Activated T-cell treated with anti-CD3 and anti-CD28 coated beads for 1 hour (primary cell): Measurements from ENCODE around the gene SPAG6.
A peak's percentile ranks its signal among the peaks of the same experiment; 100 is the strongest.
"Not testable (repeated sequence)": the region's sequence is repeated elsewhere in the genome, so short reads cannot be mapped to it uniquely, and the experiment has no call there.

Experiments used
- DNase-seq: peaks from one replicate; pipeline ENCODE4 v3.0.0-alpha.2; 2020; ENCODE audit warnings: low read depth

Gene SPAG6

DNA sequence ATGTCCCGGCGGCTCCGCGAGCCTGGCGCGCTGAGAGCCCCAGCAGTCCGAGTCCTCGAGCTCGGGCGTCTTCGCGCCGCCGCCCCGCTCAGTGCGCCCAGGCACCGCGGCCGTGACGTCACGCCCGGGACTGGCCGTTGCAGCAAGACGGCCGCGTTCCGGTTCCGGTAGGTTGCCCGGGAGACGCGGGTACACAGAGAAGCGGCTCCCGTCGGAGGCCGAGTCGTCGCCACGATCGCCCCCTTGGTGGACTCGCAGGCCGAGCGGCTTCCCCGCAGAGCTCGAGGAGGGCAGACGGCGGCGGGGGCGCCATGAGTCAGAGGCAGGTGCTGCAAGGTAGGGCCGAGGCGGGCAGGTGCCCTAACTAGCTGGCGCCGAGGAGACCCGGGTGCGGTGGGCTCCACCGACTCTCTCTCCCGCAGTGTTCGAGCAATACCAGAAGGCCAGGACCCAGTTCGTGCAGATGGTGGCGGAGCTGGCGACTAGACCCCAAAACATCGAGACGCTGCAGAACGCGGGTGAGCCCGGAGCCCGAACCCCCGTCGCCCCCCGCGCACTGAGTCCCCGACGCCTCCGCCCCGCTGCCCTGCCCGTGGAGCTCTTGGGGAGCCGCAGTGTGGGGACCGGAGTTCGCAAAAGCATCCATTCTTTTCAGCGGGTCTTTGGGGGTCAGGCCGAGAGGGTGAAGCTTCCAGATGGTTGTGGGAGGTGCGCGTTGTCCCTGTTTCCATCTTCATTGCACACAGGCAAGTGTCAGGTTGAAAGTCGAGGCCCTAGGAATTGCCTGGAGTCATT, at the start of gene SPAG6:
TSS of gene SPAG6 (plus strand) at position 196 of the 795 bp plus-strand sequence. CDS start at position 312, 116 bp downstream.
- no peak for DNase-seq

DNA sequence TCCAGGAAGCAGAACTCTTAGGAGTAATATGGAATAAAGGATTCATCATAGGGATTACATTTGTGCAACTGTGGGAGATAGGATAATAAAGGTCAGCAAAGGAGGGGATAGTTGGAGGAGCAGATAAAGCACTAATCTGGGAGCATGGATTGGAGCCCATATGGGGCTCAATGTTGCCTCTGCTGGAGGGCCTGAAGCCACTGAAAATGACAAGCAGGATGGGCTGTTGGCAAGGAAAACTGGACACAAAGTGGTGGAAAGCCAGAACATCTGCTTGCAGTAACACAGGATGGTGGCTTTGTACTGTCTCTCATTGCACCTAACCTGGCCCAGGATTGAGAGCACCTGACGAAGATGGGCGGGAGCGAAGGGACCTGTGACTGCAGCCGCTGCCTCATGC, 44.1 kb upstream of the SPAG6 start:
- no peak for DNase-seq

DNA sequence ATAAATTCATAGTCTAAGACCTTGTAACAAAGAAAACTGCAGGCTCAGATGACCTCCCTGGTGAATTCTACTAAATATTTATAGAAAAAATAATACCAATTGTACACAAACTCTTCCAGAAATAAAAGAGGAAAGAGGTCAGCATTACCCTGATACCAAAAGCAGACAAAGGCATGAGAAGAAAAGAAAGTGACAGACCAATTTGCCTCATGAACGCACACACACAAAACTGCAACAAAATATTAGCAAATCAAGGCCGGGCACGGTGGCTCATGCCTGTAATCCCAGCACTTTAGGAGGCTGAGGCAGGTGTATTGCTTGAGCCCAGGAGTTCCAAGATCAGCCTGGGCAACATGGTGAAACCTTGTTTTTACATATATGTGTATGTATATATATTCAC, 41.8 kb upstream of the SPAG6 start:
- no peak for DNase-seq

DNA sequence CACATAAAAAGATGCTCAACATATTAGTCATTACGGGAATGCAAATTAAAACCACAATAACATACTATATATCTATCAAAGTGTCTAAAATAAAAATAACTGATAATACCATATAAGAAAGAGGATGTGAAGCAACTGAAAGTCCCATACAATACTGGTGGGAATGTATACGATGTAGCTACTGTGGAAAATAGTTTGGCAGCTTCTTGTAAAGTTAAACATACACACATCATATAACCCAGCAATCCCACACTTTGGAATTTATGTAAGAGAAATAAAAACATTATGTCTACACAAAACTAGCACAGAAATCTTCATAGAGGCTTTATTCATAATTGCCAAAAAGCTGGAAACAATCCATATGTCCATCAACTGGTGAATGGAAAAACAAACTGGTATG, 39.6 kb upstream of the SPAG6 start:
- no peak for DNase-seq

DNA sequence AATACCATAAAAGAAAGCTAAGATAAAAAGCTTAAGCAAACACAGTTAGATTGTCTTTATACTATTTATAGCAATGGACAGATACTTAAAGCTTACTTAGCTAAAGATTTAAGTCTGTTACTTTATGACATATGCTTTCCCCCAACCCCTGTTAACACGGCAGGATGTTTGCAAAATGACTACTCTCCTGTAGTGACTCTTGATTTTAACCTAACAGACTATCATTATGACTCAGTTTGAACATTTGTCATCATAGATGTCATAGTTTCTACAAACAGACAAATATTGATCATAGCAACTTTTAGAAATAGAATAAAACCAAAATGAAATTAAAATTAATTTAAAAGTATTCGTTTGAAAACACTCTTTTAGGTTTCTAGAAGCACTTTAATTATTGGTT, 36.9 kb upstream of the SPAG6 start:
- no peak for DNase-seq

DNA sequence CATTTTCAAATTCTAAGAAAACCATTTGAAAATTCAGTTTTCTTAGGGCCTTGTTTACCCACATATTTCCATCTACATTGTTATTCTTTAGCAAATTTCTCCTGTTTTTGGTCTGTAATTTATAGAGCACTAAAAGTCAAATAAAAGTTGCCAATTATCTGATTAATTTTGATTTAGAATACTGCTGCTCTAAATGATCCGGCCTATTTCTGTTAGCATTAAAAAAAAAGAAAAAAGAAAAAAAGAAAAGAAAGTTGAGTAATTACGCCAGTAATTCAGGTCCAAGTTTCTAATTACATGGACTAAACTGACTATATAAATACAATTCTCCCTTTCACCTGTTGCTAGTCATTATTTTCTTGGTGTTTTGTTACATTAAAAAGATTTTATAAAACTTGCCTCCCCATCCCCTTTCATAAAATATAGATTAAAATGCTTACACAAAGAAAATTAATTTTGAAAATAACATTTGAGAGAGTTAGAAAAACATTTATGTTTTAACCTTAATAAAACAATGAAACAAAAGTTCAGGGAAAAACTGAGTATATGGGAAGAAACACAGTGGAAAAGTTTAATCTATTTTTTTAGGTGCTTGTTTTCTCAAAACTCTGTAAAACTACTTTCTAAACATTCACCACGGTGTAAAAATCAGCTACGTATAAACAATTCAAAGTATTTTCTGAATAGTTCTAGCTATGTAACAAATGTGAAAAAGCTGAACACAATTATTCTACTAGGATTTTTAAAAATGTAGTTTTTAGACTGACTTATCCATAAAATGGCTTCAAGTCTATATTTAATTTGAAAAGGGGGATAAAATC, 35.9 kb upstream of the SPAG6 start:
- no peak for DNase-seq

DNA sequence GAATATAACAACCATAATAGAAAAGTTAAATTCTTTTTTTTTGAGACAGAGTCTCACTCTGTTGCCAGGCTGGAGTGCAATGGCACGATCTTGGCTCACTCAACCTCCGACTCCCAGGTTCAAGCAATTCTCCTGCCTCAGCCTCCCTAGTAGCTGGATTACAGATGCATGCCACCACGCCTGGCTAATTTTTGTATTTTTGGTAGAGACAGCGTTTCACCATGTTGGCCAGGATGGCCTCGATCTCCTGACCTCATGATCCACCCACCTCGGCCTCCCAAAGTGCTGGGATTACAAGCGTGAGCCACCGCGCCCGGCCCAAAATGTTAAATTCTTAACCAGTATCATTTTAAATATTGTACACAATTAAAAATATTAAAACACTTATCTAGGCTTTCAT, 35.3 kb upstream of the SPAG6 start:
- DNase-seq = not testable (repeated sequence)

DNA sequence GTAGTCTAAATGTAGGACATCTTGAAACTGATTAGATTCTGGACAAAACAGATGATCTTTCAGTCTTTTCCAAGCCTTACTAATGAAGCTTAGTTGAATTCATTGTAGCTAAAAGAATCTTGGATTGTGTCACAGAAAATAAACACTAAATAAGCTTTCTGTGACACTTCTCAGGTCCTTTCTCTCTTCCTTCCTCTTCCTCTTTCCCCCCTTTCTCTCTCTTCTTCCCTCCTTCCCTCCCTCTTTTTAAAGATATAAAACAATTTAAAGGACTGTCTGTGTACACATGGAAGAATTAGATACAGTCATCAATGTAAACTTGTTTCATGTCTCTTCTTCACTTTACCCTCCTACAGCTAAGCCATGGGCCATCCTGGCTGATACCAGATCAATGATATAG, 34.4 kb upstream of the SPAG6 start:
- no peak for DNase-seq

DNA sequence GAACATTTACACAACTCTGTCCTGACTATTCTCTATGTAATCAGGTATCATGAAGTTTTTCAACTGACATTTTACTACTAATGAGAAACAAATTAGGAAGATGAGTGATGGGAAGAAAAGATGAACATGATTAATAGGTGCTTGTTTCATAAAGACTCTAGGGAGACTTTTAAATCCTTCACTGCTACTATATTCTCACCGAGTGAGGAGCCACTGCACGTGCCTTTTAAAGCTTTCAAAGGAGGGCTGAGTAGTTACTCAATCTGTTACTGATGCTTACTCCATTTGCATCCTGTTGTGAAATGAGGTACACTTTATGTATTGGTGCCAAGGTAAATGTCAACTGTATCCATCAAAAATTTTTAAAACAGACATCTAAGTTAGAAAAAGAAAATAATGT, 30.4 kb upstream of the SPAG6 start:
- no peak for DNase-seq

DNA sequence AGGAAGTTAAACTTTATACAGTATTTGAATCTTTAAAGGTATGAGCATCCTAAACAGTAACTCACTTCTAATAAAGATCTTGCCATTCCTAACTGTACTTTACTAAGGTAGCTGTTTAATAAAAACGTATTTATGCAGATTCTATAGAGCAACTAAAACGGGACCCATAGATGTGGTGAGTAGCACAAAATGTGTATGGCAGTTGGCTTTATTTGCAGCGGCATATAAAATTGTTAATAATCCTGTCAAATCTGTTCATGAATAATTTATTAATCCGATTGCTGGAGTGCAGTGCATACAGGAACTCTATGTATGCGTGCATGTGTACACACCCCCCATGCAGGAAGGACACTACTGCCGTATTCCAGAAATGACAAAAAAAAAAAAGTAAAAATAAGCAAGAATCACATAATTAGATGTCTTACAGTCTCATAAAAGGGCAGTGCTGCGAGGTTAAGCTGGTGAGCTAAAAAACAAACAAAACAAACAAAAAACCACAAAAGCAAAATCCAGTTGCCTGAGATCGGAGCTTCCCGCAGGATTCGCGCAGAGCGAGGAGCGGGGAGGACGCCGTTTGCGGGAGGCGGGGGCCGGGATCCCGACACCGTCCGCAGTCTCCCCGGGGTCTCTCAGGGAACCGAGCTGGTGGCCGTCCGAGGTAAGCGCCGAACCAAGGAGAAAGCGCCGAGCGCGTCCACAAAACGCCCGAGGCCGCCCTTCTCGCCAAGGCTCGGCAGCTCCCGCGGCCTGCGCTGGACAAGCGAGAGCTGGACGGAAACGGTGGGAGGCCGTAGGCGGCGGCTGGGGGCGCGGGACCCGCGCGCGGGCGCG, 29.6 kb upstream of the SPAG6 start:
- DNase-seq = no peak

DNA sequence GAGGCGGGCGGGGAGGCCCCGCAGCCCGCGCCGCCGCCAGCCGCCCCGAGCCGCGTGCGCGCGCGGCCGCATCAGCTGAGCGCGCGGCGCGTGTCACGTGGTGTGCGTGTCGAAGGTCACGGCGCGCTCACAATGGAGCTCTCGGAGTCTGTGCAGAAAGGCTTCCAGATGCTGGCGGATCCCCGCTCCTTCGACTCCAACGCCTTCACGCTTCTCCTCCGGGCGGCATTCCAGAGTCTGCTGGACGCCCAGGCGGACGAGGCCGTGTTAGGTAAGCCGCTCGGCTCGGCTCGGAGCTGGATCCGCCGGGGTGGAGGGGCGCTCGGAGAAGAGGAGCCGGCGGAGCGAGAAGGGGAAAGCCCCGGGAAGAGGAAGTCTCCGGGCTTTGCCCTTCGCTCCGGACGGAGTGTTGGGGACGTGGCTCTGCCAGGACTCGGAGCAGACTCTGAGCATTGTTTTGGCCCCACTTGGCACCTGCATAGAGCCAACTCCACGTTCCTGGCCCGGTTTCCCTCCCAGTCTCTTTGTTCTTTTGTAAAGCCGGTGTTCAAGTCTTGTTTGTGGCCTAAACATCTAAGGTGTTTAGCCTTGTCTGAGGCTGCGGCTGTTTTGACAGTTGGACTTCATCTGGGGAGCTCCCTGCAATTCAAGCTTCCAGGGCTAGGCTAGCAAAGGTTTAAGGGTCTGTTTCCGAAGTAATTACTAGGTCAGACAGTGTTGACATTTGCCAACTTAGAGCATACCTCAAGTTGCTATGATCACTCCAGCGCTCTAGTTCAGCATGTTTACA, 28.8 kb upstream of the SPAG6 start, which contains the start of gene COMMD3:
TSS of gene COMMD3 (plus strand) at position 103 of the 790 bp plus-strand sequence. CDS start at position 133, 30 bp downstream.
- peak; percentile 70 for DNase-seq

DNA sequence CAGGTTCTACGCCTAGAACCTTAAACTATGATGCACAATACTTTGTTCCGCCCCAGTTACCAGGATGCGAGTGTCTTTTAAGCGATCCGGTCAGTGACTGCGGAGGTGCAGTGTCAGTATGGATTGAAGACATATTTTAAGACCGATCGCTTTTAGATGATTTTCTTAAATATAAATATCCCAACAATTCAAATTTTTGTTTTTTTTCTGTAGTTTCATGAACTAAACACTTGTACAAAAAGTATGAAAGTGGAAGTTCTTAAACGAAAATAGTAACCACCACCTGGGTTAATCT, 28.3 kb upstream of the SPAG6 start:
- DNase-seq = no peak

DNA sequence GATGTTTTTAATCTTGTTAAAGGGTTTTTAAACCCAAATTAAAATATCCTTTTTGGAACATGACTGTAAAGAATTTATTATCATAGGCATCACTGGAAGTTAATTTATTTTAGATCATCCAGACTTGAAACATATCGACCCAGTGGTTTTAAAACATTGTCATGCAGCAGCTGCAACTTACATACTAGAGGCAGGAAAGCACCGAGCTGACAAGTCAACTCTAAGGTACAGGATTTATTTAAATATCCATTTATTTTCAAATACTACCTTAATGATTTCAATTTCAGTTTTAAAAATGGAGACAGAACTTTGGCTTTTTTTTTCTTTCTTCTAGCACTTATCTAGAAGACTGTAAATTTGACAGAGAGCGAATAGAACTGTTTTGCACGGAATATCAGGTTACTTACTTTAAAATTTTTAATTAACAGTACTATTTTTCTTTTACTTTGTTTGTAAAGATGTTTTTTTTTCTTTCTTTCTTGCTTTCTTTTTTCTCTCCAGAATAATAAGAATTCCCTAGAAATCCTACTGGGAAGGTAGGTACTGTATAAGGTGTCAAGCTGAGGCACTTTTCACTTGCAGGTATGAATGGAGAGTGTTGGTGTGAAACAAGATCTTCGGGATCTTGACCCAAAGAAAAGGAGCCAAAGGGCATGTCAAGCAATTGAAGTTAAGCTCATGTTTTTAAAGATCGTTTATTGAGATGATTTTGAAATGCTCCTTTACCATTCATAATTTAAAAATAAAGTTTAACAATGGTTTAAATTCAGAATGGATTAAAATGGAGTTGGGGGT, 27.3 kb upstream of the SPAG6 start:
- DNase-seq = no peak

DNA sequence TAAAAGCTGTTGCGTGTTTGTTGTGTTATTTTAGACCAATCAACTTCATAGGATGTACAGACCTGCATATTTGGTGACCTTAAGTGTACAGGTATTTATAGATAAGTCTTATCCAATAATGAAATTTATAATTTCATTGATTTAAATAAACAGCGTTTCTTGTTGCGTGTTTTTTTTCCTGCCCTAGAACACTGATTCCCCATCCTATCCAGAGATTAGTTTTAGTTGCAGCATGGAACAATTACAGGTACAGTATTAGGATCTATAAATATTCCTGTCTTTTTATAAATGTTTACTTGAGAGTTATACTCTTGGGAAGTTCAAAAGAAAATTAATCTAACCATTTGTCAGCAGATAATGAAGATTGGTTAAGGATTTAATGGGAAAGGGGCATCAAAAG, 26.5 kb upstream of the SPAG6 start:
- no peak for DNase-seq

DNA sequence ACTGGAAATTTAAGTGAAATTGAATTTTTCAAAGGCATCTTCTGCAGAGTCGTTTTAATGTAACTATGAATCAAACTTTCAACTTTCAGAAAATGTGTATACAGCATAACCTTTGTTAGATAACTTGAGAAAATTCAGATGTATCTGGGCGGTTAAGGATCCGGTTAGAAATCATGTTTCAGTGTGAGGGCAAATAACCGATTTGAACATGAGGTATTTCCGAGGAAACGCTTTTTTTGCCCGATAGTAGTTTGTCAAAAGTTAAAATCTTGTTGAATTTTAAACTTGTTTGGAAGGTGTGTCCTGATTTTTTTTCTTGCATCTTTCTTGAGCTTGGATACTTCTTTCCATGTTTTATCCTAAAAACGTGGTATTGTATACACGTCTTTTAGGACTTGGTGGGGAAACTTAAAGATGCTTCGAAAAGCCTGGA, 25.7 kb upstream of the SPAG6 start:
- no peak for DNase-seq

DNA sequence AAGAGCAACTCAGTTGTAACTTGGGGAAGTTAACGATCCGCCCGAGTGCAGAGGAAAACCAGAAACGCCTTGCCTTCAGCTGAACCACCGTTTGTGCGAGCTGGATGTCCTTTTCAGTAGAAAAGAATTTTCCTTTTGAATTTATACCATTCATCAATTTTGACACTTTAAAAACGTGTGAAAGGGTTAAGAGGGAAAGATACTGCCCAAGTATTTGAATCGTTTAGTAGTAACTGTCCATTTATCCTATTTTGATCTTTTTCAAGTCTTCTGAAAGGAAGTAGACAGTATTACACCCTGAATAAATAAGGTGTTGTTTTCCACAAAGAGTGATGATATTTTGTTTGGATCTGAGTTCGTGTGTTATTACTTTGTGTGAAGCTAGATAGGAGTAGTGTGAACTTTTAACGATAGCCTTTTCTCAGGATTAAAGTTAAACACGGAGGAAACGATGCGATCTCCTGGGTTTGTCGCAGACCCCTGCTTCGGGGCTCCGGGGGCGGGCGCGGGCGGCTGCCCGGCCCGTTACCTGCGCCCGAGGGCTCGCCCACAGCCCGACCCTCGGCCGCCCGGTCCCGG, 25.2 kb upstream of the SPAG6 start:
- DNase-seq = no peak

DNA sequence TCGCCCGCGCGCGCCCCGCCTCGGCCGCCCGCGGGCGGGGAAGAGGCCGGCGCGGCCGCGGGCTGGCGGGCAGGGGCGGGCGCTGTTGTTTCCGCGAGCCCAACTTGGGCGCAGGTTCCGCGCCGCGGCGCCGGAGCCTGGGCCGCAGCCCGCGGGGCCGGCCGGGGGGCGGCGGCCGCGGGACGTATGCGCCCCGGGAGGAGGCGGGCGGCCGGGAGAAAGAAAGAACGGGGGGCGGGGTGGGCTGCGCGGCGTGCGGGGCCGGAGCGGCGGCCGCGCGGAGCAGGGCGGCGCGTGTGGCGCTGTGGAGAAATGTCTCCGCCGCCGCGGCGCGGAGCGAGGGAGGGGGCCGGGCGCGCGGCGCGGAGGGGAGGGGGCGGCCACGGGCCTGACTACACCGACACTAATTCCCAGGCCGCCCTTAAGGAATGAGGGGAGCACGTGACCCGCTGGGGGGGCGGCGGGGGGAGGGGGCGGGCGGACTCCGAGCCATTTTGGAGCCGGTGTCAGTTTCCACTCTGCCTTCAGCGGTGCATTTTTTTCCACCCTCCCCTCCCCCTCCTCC, 24.6 kb upstream of the SPAG6 start, which contains the start of gene BMI1:
TSS of gene BMI1 (plus strand) at position 509 of the 565 bp plus-strand sequence. CDS start 5,351 bp downstream, outside the sequence.
- DNase-seq = peak; percentile 56

DNA sequence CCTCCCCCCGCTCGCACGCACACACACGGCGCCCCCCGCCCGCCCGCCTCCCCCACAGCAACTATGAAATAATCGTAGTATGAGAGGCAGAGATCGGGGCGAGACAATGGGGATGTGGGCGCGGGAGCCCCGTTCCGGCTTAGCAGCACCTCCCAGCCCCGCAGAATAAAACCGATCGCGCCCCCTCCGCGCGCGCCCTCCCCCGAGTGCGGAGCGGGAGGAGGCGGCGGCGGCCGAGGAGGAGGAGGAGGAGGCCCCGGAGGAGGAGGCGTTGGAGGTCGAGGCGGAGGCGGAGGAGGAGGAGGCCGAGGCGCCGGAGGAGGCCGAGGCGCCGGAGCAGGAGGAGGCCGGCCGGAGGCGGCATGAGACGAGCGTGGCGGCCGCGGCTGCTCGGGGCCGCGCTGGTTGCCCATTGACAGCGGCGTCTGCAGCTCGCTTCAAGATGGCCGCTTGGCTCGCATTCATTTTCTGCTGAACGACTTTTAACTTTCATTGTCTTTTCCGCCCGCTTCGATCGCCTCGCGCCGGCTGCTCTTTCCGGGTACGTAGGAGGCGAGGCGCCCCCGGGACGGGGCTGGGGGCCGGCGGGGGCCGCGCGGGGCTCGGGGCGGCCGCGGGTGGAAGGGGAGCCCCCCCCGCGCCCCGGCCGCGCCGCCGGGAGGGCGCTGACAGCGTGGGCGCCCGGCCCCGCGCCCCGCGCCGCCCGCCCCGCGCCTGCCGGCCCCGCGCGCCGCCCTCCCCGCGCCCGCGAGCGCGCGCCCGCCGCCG, 24.0 kb upstream of the SPAG6 start:
- DNase-seq = no peak
